GM18517 (cell line): Measurements from ENCODE around the gene COL19A1.
"Not testable (repeated sequence)": the region's sequence is repeated elsewhere in the genome, so short reads cannot be mapped to it uniquely, and the experiment has no call there.

ENCODE experiments used
- ATAC-seq: cut with Tn5 transposase; IDR thresholded peaks from one replicate; pipeline ENCODE4 v1.9.1; 2021; ENCODE audit warnings: mild to moderate bottlenecking, moderate library complexity; ENCODE audit not compliant: unreplicated experiment

COL19A1 gene

DNA sequence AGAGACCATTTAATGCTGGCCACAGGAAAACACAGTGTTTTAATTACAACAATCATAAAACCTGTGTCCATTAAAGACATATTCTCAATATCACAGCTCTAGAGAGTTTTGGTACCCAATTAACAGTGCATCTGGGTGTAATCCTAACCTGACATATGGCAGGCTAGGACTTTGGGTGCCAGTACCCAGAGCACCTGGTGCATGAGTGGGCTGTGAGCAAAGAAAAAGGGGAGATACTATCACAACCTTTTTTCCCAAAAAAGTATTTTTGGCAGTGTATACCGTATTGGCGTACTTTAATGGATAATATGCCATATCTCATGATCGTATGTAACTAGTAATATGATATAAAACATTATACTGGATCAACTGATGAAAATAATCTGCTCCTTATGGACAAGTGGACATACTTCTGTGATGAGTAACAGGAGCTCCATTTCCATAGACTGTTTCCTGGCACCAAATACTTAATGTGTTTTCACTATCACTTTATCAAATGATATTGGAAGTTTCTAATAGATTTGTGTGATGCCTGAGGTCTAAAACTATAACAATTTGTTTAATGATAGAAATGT, 91.7 kb downstream of the COL19A1 start:
- ATAC-seq: no peak

DNA sequence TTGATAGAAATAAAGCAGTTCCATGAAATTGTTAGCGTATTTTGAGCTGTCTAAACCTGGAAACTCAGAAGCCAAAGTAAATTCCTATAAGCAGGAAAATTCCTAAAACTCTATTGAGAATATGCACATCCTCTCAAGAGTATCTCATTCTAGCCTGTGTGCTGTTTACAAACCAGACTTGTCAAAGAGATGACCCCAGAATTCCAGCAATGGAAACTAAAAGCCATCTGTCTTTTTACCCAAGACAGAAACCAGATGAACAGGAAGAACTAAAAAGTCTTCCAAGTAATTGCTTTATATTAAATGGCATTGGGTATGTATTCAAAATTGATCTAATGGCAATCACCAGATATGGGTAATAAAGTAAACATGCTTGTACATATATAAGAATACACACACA, 92.6 kb downstream of the COL19A1 start:
- ATAC-seq: no peak

DNA sequence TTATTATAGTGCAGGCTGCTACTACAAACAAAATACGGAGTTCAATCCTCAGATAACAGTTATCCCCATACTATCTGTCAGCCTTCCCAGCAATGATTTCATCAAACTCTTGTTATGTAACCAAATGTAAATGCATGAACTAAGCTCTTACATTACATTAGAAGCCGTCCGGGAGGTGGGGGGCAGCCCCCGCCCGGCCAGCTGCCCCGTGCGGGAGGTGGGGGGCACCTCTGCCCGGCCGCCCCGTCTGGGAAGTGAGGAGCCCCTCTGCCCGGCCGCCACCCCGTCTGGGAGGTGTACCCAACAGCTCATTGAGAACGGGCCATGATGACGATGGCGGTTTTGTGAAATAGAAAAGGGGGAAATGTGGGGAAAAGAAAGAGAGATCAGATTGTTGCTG, 99.6 kb downstream of the COL19A1 start:
- ATAC-seq: not testable (repeated sequence)

DNA sequence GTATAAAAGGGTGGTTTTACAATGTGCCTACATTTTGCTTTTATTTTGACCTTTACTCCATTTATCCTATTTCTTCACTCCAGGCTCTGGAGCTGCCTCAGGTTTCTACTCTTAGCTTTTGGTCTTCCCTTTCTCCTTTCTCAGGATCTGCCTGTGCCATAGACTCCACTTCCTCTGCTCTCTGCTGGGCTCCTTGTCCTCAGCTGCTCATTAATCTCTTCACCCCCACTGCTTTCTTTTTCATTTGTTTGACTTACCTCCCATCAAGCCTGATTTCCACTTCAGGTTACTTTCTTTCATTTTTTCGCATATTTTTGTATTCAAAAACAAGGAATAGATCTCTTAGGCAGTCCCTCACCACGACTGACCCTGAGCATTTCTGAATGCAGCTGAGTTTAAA, 106.8 kb downstream of the COL19A1 start:
- no peak for ATAC-seq

DNA sequence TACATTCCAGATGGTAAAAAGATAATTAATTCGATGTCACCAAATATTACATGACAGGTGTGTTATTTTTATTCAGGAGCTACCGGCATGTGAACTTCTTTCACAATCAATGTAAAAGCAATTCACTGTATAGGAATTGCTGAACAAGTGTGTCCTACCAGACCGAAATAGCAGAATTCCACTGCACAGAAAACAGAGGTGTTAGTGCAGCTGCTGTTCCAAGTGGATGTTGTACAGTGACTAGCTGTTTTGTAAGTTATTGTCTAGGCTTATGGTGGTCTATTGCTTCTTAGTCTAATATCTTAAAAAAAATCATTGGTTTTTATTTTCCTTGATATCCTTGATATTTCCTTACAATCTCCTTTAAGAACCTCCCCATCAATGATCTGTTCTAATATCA, 107.4 kb downstream of the COL19A1 start:
- ATAC-seq: no peak

DNA sequence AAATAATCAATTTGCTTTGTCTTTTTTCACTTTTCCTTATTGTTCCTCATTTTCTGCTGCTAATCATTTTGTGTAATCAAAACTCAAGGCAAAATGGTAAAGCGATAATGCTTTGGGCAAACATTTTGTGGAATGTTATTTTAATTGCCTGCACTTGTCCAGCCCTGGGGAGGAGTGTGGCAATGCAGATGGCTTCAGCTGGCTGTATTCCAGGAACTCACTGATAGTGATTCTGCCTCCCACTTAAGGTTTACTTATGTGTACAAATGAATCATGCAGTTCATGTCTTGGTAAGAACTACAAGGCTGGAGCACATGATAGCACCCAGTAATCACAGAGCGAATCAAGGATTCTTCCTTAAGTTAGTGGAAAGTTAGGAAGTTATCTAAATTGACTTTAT, 107.8 kb downstream of the COL19A1 start:
- no peak for ATAC-seq

DNA sequence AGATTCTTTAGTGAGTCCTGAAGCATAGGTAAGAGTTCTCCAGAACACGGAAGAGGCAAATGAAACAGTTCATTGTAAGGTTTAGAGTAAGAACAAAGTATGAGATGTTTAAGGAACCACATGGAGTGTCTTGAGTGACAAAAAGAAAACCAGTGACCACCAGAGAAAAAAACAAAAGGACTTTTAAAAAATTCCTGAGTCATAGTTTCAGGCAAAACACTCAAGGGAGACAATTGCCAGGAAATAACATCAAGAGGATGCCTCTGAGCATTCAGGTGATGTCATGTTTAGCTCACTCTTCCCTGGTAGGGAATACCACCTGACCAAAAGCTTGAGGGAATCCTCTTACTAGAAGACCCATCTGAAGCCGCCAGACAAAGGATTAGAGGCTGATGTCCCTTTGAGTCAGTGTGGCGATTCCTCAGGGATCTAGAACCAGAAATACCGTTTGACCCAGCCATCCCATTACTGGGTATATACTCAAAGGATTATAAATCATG, 110.3 kb downstream of the COL19A1 start:
- ATAC-seq: no peak

DNA sequence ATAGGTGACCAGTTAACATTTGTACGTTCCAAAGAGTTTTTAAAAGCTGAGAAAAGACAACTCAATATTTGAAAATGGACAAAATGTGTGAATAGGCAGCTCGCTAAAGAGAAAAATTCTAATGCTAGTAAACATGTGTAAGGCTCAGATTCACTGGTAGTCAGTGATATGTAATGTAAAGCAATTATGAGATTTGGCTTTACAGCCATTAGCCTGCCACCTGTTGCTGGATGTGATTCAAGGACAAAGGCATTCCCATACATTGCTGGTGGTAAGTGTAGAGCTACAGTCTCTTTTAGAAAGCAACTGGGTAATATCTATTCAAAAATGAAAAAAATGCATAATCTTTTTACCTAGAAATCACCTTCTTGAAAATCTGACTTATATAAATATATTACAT, 114.3 kb downstream of the COL19A1 start:
- no peak for ATAC-seq

DNA sequence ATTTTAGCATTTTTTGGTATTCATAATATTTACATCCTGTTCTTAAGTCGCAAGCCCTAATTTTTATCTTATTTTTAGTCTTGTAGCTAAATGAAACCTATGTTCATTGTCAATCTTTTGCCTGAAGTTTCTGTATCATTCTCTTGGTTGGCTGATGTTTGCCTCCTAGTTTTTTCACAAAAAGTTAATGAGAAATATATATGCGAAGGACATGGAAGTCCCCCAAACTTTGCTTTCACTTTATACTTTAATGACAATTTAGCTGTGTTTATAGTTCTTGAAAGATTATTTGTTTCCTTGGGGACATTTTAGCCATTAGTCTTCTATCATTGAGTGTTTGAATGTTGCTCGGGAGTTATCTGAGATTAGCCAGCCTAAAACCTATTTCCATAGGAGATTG, 118.2 kb downstream of the COL19A1 start:
- ATAC-seq: no peak

DNA sequence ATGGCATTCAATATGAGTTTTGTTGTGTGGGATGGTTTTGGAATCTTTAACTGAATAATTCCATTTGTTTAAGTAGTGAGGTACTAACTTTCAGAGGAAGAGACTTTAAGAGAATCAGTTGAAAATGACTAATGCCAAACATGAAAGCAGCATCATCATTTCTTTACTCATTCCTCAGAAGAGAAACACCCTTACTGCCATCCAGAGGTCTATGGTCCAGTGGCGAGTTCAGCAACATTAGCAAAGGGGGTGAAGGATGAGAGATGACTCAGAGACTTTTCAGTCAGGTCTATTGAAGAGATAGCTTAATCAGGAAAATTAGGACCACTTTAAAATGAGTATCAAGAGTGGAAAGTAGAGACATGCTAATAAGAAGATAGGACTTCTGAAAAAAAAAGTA, 118.8 kb downstream of the COL19A1 start:
- no peak for ATAC-seq

DNA sequence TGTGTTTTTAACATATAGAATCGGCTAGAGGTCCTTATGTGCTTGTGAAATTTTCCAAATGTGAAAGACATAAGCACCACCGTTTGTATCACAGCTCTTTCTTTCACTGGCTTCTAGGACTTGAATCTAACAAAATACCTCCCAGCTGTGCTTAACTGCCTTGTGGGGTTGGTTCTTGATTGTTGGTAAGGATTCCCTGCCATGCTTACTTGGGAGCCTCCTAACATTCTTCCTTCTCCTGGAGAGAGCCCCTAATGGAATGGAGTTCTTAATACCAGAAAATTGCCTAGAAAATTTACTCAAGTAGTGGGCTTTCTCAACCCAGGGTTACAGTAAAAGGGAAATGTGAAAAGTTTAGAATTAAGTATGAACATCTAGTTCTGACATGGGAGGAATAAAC, 121.2 kb downstream of the COL19A1 start:
- no peak for ATAC-seq

DNA sequence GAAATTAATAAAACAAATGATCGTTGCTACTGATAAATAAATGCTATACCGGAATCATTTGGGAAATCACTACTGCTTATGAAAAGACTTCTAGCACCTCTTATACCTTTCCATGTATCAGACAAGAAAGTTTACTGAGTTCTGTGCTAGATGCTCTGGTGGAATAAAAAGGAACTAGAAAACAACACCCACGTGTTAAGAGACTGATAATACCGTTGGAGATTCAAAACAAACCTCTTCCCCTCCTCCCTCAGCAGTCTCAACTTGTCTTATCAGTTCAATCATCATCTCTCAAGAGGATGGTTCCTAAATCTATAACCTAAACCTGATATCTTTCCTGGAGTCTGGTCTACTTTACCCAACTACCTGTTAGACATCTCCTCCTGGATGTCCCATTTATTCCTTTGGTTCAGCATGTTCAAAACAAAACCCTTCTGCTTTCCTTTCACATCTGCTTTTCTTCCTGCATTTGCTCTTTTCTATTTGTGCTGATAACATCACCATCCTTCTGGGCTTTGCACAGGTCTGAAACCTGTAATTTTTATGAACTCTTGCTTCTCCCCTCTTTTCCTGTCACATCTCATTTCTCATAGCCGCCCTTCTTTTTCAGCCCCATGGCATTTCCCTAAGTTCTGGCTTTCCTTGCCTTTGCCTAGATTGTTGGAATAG, 122.2 kb downstream of the COL19A1 start:
- no peak for ATAC-seq

DNA sequence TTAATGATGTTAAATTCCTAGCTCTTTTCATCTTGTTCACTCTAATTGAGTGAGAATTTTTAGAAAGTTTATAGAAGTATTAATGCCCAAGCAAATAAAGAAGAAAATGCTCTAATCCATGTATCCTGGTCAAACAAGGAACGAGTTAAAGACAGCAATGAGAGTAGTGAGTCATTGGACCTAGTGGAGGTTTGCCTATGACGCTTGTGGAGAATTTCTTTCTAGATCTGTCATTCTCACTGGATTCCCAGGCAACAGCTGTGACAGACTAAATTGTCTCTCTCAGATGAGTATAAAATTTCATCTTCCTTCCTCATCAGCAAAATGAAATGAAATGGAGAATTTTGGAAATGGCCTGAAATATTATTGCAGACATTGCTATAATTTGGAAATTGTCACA, 127.9 kb downstream of the COL19A1 start:
- ATAC-seq: no peak

DNA sequence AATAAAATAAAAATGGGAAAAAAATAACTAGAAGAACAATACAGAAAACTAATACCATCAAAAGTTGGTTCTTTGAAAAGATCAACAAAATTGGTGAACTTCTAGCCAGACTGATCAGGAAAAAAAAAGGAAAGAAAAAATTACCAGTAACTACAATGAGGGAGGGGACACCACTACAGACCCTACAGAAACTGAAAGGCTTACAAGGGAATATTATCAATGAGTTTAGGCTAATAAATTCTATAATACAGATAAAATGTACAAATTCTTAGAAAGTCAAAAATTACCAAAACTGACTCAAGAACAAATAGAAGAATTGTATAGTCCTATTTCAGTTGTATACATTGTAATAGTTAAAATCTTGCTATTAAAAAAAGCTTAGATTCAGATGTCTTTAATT, 141.8 kb downstream of the COL19A1 start:
- ATAC-seq: no peak

DNA sequence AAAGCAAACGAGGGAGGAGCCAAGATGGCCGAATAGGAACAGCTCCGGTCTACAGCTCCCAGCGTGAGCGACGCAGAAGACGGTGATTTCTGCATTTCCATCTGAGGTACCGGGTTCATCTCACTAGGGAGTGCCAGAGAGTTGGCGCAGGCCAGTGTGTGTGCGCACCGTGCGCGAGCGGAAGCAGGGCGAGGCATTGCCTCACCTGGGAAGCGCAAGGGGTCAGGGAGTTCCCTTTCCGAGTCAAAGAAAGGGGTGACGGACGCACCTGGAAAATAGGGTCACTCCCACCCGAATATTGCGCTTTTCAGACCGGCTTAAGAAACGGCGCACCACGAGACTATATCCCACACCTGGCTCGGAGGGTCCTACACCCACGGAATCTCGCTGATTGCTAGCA, 144.0 kb downstream of the COL19A1 start:
- ATAC-seq: not testable (repeated sequence)

DNA sequence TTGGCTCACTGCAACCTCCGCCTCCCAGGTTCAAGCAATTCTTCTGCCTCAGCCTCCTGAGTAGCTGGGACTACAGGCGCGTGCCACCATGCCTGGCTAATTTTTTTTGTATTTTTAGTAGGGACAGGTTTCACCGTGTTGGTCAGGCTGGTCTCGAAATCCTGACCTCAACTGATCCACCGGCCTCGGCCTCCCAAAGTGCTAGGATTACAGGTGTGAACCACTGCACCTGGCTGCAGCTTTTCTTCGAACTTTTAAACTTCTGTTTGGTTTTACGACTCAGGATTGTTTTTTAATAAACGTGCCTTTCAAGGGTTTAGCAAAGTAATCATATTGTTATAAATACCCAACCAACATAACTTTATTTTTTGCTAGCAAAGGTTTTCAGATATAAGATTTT, 156.8 kb downstream of the COL19A1 start:
- ATAC-seq: not testable (repeated sequence)

DNA sequence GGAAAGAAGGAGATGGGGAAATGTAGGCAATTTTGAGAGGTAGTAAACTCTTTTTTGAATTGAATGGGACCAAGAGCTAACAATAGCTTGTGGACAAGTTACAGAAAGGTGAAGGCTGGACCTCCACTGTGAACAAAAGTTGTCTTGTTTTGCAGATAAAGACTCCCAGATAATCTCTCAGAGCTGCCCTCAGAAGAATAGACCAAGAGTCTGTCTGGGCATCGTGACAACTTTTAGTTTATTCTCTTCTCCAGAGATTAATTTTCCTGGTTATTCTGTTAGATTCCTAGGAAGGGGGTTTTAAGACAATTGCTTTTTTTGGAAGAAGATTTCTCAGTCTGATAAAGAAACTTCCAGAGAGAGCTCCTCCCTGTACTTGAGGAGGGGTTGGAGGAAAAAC, 161.9 kb downstream of the COL19A1 start:
- no peak for ATAC-seq

DNA sequence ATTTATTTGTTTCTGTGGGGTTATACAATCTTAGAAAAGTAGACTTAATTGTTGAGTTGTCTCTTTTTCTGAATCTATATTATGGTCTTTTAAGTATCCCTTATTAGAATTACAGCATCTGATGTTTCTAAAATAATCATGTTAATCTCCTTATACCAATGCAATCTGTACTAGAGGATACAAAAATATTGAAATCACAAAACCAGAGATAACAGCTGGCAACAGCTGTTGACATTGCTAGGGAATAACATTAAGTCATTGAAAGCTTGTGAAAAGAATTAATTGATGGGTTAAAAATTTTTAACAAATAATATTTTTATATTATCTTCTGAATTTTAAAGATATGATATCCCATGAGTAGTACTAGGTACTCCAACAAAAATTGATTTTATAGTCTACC, 162.6 kb downstream of the COL19A1 start:
- no peak for ATAC-seq

DNA sequence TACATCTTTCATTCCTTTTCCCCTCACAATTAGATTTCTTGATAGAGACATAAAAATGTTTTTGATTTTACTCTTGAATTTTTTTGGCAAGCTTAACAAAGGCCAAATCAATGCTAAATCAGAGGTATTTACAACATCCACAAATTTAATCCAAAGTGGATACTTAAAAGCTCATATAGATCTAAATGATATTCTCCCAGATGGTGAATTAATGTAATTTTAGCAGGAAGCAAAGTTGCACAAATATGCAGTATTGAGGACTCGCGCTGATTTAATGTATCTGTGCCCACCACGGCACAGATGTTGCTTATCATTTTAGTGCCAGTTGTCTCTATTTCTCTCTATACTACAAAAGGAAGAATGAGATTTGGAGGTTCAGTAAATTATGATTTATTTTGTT, 167.4 kb downstream of the COL19A1 start:
- no peak for ATAC-seq

DNA sequence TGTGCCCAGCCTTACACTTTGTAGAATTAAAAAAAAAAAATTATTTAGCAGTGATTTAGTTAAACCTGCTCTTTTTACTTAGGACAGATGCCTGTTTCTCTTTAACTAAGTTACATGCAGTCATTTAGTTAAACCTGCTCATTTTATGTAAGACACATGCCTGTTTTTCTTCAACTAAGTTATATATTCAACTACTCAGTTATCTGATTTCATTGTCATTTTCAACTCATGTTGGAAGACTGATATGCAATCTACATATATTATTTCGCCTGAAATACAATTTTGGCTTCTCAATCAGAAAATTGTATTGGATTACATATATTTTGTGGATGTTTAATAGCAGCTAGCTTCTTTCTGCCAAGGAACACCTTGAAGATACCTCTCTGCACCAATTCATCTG, 171.1 kb downstream of the COL19A1 start:
- ATAC-seq: no peak

DNA sequence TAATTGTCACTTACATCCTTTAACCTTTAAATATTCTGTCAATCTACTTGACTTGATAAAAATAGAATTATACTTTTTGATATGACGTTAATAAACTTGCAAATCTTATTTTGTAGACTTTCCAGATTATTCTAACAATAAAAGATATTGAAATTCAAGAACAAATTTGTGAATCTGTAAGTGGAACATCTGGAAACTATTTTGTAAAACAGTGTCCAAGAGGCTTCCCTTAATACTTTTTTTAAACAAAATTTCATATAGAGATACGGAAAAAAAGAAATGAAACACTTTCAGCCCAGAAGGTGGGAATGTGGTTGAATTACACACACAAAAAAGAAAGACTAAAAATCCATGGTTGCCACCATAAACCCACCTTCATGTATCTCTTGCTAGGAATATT, 174.4 kb downstream of the COL19A1 start:
- no peak for ATAC-seq

DNA sequence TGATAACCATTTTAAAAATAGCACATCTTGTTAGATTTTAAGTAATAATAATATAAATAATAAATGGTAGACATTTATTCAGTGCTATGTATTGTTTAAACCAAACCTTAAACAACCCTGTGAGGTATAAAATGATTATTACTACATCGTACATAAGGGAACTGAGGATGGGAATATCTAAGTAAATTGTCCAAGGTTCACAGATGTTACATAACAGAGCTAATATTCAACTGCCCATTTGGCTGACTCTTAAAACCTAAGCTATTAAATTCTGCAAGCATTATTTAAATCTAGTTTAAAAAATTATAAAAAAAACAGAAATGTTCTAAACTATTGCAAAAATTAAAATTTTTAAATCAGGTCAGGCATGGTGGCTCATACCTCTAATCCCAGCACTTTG, 175.1 kb downstream of the COL19A1 start:
- no peak for ATAC-seq

DNA sequence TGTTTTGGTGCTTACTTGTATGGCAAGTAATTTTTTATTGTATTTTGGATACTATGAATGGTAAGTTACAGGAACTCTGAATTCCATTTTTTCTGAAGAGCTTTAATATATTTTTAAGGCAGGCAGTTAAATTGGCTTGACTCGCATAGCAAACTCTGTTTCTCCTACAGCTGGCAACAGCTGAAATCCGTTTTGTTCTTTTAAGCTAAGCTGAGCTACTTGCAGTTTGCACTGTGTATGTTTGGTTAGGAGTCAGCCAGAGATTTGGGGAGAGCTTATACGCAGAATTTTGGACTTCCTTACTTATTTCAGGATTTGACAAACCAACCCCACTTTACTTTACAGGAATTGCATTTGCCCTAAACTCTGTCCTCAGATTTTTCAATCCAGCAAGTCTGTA, 179.1 kb downstream of the COL19A1 start:
- ATAC-seq: no peak
